GM23248 (cell line): ENCODE data around the gene OTUD6A. TPM values are rescaled to one million over a fixed set of nuclear protein-coding genes. Genes with fewer than 3 reads are reported as not detected.

Experiments used
- DNase-seq: peaks from one replicate; pipeline ENCODE4 v3.0.0-alpha.2; 2015
- H2AFZ ChIP-seq: fragments of 200-600 bp; sonication (generic); 2 replicates; pipeline ENCODE4 v1.6.1; 2016; ENCODE audit warnings: antibody characterized with exemption
- H3F3A ChIP-seq: fragments of 200-600 bp; sonication (generic); 2 replicates; pipeline ENCODE4 v1.6.1; 2016; ENCODE audit warnings: mild to moderate bottlenecking, antibody characterized with exemption, mixed run types; ENCODE audit not compliant: insufficient read depth
- H3K27ac ChIP-seq: fragments of 200-600 bp; sonication (generic); 2 replicates; pipeline ENCODE4 v1.5.1; 2016; ENCODE audit warnings: mild to moderate bottlenecking
- H3K27me3 ChIP-seq: fragments of 200-600 bp; sonication (generic); replicated peaks from 2 replicates; pipeline ENCODE4 v1.6.1; 2016; ENCODE audit warnings: mild to moderate bottlenecking; ENCODE audit not compliant: insufficient read depth
- H3K36me3 ChIP-seq: fragments of 200-600 bp; sonication (generic); 2 replicates; pipeline ENCODE4 v1.6.1; 2016; ENCODE audit warnings: low read depth, mild to moderate bottlenecking
- H3K4me1 ChIP-seq: fragments of 200-600 bp; sonication (generic); 2 replicates; pipeline ENCODE4 v1.6.1; 2016; ENCODE audit warnings: mild to moderate bottlenecking; ENCODE audit not compliant: insufficient read depth
- H3K4me2 ChIP-seq: fragments of 200-600 bp; sonication (generic); one replicate; pipeline ENCODE4 v1.6.1; 2016; ENCODE audit warnings: mild to moderate bottlenecking; ENCODE audit not compliant: unreplicated experiment
- H3K4me3 ChIP-seq: fragments of 200-600 bp; sonication (generic); 2 replicates; pipeline ENCODE4 v1.5.1; 2016; ENCODE audit warnings: mild to moderate bottlenecking
- H3K79me2 ChIP-seq: fragments of 200-600 bp; sonication (generic); 2 replicates; pipeline ENCODE4 v1.6.1; 2016; ENCODE audit warnings: mild to moderate bottlenecking; ENCODE audit not compliant: insufficient read depth
- H3K9ac ChIP-seq: fragments of 200-600 bp; sonication (generic); 2 replicates; pipeline ENCODE4 v1.6.1; 2016; ENCODE audit warnings: mild to moderate bottlenecking
- H3K9me2 ChIP-seq: fragments of 200-600 bp; sonication (generic); 2 replicates; pipeline ENCODE4 v1.6.1; 2016; ENCODE audit warnings: mixed run types, mild to moderate bottlenecking, moderate library complexity; ENCODE audit not compliant: insufficient read depth
- H3K9me3 ChIP-seq: fragments of 200-600 bp; sonication (generic); one replicate; pipeline ENCODE4 v1.6.1; 2017; ENCODE audit warnings: low read depth
- H4K20me1 ChIP-seq: fragments of 200-600 bp; sonication (generic); 2 replicates; pipeline ENCODE4 v1.6.0; 2016; ENCODE audit not compliant: insufficient read depth
- EZH2 ChIP-seq: fragments of 200-600 bp; sonication (generic); IDR thresholded peaks from 2 replicates; pipeline ENCODE4 v1.6.1; 2018; ENCODE audit warnings: antibody characterized with exemption, mild to moderate bottlenecking; ENCODE audit not compliant: insufficient read depth, poor library complexity, severe bottlenecking
- EZH2phosphoT487 ChIP-seq: fragments of 200-600 bp; sonication (generic); IDR thresholded peaks from 2 replicates; pipeline ENCODE4 v1.6.1; 2018; ENCODE audit warnings: antibody characterized with exemption, moderate library complexity, mild to moderate bottlenecking, low read depth; ENCODE audit not compliant: insufficient read depth
- WGBS, 2 experiments: methylation state at CpG; one replicate each; pipeline ENCODE4 v1.1.6; 2015 to 2017; ENCODE audit warnings: low lambda C conversion rate in 2 of 2, low coverage in 1 of 2; ENCODE audit errors: missing lambda C conversion rate in 2 of 2; 5-methylcytosine and 5-hydroxymethylcytosine counted together
- in situ Hi-C: fragments of 300-500 bp; cut with MboI; formaldehyde crosslinking; loops from 2 replicates; pipeline ENCODE4 v1.15.0; 2020
- polyA plus RNA-seq: library from polyadenylated mRNA; unstranded; fragments of >200 nt; fragmentation: Nextera tagmentation; extraction: Ambion mirVana; gene quantifications from 2 replicates; pipeline ENCODE4 v1.2.1, GENCODE V29; 2016
- total RNA-seq: library from RNA; depleted of rRNA; stranded (reverse); fragments of >200 nt; shearing (Covaris generic); gene quantifications from 2 replicates; pipeline ENCODE4 v1.2.3, GENCODE V29; 2014

The OTUD6A gene
- total and polyA plus RNA-seq, 2 experiments from 2014 or later = not detected

- Histone ChIP-seq H3K27ac (no peak overlapping the region), H3K36me3 (no peaks in the 10 kb centered on the region), H3F3A (no peaks in the 10 kb centered on the region), H2AFZ (no peak overlapping the region), H3K4me1 (peaks cover 14% of the 10 kb centered on the region), H4K20me1 (no peaks in the 10 kb centered on the region), H3K9me2 (no peaks in the 10 kb centered on the region), H3K27me3 (no peaks in the 10 kb centered on the region), H3K4me3 (no peak overlapping the region), H3K9ac (no peak overlapping the region), H3K9me3 (no peaks in the 10 kb centered on the region), H3K4me2 (no peak overlapping the region), H3K79me2 (no peaks in the 10 kb centered on the region)
- in situ Hi-C loops = no loop called here
- 91 to 98% methylated on average over 5 to 7 of the region's 9 CpGs for WGBS, 2 experiments
- DNase-seq = no peak
- TF ChIP-seq EZH2 (no peak), EZH2phosphoT487 (no peak)
These were observed 18.6 kb upstream of the OTUD6A start for GRCh38 chrX:70043685-70044084.

DNA sequence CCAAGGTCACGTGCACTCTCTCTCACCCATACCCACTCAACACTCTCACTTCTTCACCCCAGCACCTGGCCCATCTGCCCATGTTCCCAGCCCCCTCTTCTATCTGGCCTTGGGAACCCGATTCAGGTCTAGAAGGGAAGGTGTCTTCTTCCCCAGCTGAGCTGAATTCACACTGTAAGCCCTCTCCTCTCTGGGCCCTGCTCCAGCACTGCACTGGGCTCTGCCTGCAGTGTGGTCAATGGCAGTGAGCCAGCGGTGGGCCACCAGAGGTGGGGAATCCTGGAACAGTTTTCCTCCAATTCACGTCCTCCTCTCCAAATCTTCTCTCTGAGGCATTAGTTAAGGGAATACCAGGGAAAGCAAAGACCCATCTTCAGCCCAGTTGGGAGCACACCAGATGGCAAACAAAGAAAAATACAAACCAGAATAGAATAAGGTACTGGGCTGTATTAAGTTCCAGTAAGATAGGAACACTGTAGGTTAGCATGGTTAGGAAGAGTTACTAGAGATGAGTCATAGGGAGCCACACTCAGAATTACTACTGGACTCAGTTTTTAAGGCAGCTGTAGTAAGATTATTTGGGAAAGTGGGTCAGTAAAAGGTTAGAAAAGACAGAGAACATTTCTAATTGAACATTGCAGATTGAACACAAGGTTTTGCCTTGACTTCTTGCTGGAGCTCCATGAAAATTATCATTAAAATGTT, 17.6 kb upstream of the OTUD6A start:
- Histone ChIP-seq H2AFZ (no peak overlapping the region), H3K27ac (no peak overlapping the region), H3K4me3 (no peak overlapping the region), H3K4me1 (peaks cover 14% of the 10 kb centered on the region), H3K36me3 (no peaks in the 10 kb centered on the region), H3K4me2 (no peak overlapping the region), H4K20me1 (no peaks in the 10 kb centered on the region), H3K9me3 (no peaks in the 10 kb centered on the region), H3K79me2 (no peaks in the 10 kb centered on the region), H3K9me2 (no peaks in the 10 kb centered on the region), H3K27me3 (no peaks in the 10 kb centered on the region), H3K9ac (no peak overlapping the region), H3F3A (no peaks in the 10 kb centered on the region)
- DNase-seq = peak; percentile 45
- 97 to 100% methylated on average over 2 to 4 of the region's 4 CpGs for WGBS, 2 experiments
- in situ Hi-C loops = no loop called here
- TF ChIP-seq EZH2phosphoT487 = no peak
- TF ChIP-seq EZH2 = no peak

GRCh38 chrX:70046978-70047377, 15.3 kb upstream of the OTUD6A start:
- DNase-seq = peak; percentile 36
- H3K27ac ChIP-seq = no peak overlapping the region
- in situ Hi-C loops = no loop called here

GRCh38 chrX:70049406-70049805, 12.9 kb upstream of the OTUD6A start:
- no peaks in the 10 kb centered on the region for H3F3A ChIP-seq
- H3K9ac ChIP-seq = no peak overlapping the region
- peaks cover 14% of the 10 kb centered on the region for H3K4me1 ChIP-seq
- H3K9me3 ChIP-seq = no peaks in the 10 kb centered on the region
- in situ Hi-C loops = no loop called here
- TF ChIP-seq EZH2phosphoT487 (no peak), EZH2 (no peak)
- H3K27me3 ChIP-seq = no peaks in the 10 kb centered on the region
- no peak overlapping the region for H3K4me2 ChIP-seq
- no peak overlapping the region for H3K27ac ChIP-seq
- no peak overlapping the region for H2AFZ ChIP-seq
- no peaks in the 10 kb centered on the region for H3K79me2 ChIP-seq
- no peaks in the 10 kb centered on the region for H3K36me3 ChIP-seq
- no peak overlapping the region for H3K4me3 ChIP-seq
- no peaks in the 10 kb centered on the region for H3K9me2 ChIP-seq
- 86 to 93% methylated on average over 3 of the region's 3 CpGs for WGBS, 2 experiments
- no peaks in the 10 kb centered on the region for H4K20me1 ChIP-seq
- no peak for DNase-seq

More at GRCh38 chrX:70046978-70047377, 15.3 kb upstream of the OTUD6A start:
- Histone ChIP-seq H4K20me1 (no peaks in the 10 kb centered on the region), H3K9ac (no peak overlapping the region), H3K9me2 (no peaks in the 10 kb centered on the region), H2AFZ (peak overlapping the region; percentile 48; the same call in 1 of the 2 replicates), H3K27me3 (no peaks in the 10 kb centered on the region), H3K4me2 (no peak overlapping the region), H3K4me1 (peaks cover 14% of the 10 kb centered on the region), H3F3A (no peaks in the 10 kb centered on the region), H3K4me3 (no peak overlapping the region), H3K9me3 (no peaks in the 10 kb centered on the region), H3K36me3 (no peaks in the 10 kb centered on the region), H3K79me2 (no peaks in the 10 kb centered on the region)
- TF ChIP-seq EZH2phosphoT487 = no peak
- no peak for TF ChIP-seq EZH2

GRCh38 chrX:70049925-70050324, 12.3 kb upstream of the OTUD6A start, which contains the start of gene AWAT2:
AWAT2 (minus strand) TSS chrX:70049938; CDS start chrX:70049932, 6 bp downstream.
- Histone ChIP-seq H3K9ac (no peak within 1 kb of the TSS), H3K4me1 (peaks cover 9% of the 10 kb centered on the region), H3K27ac (no peak within 1 kb of the TSS), H3K27me3 (no peaks in the 10 kb centered on the region), H2AFZ (no peak within 1 kb of the TSS), H3K9me3 (no peaks in the 10 kb centered on the region), H3K79me2 (no peaks in the 10 kb centered on the region), H3K4me2 (no peak within 1 kb of the TSS), H3K36me3 (no peaks in the 10 kb centered on the region), H3K4me3 (no peak within 1 kb of the TSS), H4K20me1 (no peaks in the 10 kb centered on the region), H3K9me2 (no peaks in the 10 kb centered on the region), H3F3A (no peaks in the 10 kb centered on the region)
- no peak for TF ChIP-seq EZH2phosphoT487
- no peak for TF ChIP-seq EZH2
- WGBS, 2 experiments = 89% methylated on average over 4 of the region's 4 CpGs
- in situ Hi-C loops = no loop called here
- no peak for DNase-seq
